GM18502 (cell line): ENCODE results near the gene SORBS1.

Experiments used
- ATAC-seq: cut with Tn5 transposase; IDR thresholded peaks from one replicate; pipeline ENCODE4 v1.9.1; 2021; ENCODE audit warnings: mild to moderate bottlenecking; ENCODE audit not compliant: unreplicated experiment, poor library complexity

The SORBS1 gene

GRCh38 chr10:95567903-95568630, 6.9 kb upstream of the SORBS1 start:
- ATAC-seq: no peak

- ATAC-seq: no peak
These were observed 5.0 kb upstream of the SORBS1 start for GRCh38 chr10:95566136-95566535.

GRCh38 chr10:95565336-95565735, 4.2 kb upstream of the SORBS1 start:
- ATAC-seq: no peak

- no peak for ATAC-seq
These were observed 3.1 kb upstream of the SORBS1 start for GRCh38 chr10:95564291-95564690.

- no peak for ATAC-seq
These were observed 1.3 kb upstream of the SORBS1 start for GRCh38 chr10:95562341-95562965.

- ATAC-seq: no peak
These were observed 650 bp upstream of the SORBS1 start for GRCh38 chr10:95561864-95562177.

- no peak for ATAC-seq
These were observed 644 bp downstream of the SORBS1 start for GRCh38 chr10:95560278-95561176.

GRCh38 chr10:95559896-95560277, 1.3 kb downstream of the SORBS1 start:
- ATAC-seq: no peak

- no peak for ATAC-seq
These were observed 1.7 kb downstream of the SORBS1 start for GRCh38 chr10:95559471-95559870.

GRCh38 chr10:95558593-95559320, 2.4 kb downstream of the SORBS1 start:
- ATAC-seq: no peak

- no peak for ATAC-seq
These were observed 4.0 kb downstream of the SORBS1 start for GRCh38 chr10:95556994-95557767.

- no peak for ATAC-seq
These were observed 7.5 kb downstream of the SORBS1 start for GRCh38 chr10:95553674-95554073.

- no peak for ATAC-seq
These were observed 8.4 kb downstream of the SORBS1 start for GRCh38 chr10:95552679-95553342.

GRCh38 chr10:95550073-95550672, 11.0 kb downstream of the SORBS1 start:
- ATAC-seq: no peak

- ATAC-seq: no peak
These were observed 13.3 kb downstream of the SORBS1 start for GRCh38 chr10:95547791-95548435.

GRCh38 chr10:95547197-95547596, 14.0 kb downstream of the SORBS1 start:
- no peak for ATAC-seq

GRCh38 chr10:95545981-95546380, 15.2 kb downstream of the SORBS1 start:
- ATAC-seq: no peak

- no peak for ATAC-seq
These were observed 16.2 kb downstream of the SORBS1 start for GRCh38 chr10:95544783-95545500.
